ENCODE results near the gene CAMKK2.

- TF ChIP-seq NBN (conservative IDR thresholded peaks at IDR 0.05) (no peak), LBX2 (CRISPR knock-in tag; IDR thresholded peaks at IDR 0.05; ENCODE audit: borderline replicate concordance) (no peak), CBX5 (CRISPR knock-in tag; IDR thresholded peaks at IDR 0.05; ENCODE audit: borderline replicate concordance) (no peak), ZNF780A (CRISPR knock-in tag; IDR thresholded peaks at IDR 0.05) (no peak), SIN3A (IDR thresholded peaks at IDR 0.05; ENCODE audit: borderline replicate concordance, low read depth, low read length) (no peak)
These were observed 6.5 kb downstream of the CAMKK2 start for GRCh38 chr12:121289962-121290361.
